ENCODE data around the gene GRIN2C.
"Not testable (repeated sequence)": the region's sequence is repeated elsewhere in the genome, so short reads cannot be mapped to it uniquely, and the experiment has no call there.

Gene GRIN2C
- total RNA-seq = 0 to 0.20 (median 0.02) reads per million in 18 experiments

DNA sequence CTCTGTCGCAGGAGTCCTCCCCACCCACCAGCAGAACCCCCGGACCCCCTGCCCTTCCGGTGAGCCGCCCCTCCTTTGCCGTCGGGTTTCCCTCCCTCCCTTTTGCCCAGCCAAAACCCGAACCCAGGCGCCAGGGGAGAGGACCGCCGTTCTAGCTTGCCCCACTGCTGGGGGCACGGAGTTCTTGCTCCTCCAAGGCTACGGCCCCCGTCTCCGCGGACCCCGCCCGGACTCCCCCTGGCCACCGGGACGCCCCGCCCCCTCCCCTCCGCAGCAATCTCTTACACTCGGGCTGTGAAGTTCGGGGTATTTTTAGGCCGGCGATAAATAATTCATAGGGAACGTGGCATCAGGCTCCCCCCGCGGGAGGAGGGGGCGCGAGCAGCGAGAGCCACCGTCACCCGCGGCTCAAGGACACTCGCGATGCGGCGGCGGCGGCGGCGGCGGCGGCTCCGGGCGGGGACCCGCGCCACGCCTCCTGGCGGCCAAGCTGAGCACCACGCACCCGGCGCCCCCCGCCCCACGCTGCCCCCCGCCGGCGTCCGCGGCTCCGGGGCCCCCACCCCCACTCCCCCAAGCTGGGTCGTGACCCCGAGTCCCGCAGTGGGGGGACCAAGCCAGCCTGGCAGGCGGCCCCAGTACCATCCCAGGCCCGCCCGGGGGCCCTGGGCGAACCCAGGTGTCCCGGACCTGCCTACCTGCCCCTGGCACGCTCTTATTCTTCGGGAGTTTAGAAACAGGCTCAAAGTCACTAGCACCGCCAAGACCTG, at the start of gene GRIN2C:
GRIN2C (minus strand) TSS at position 427 of the 770 bp plus-strand sequence. CDS start 4,793 bp downstream, outside the sequence.
- DNase-seq = no peak

DNA sequence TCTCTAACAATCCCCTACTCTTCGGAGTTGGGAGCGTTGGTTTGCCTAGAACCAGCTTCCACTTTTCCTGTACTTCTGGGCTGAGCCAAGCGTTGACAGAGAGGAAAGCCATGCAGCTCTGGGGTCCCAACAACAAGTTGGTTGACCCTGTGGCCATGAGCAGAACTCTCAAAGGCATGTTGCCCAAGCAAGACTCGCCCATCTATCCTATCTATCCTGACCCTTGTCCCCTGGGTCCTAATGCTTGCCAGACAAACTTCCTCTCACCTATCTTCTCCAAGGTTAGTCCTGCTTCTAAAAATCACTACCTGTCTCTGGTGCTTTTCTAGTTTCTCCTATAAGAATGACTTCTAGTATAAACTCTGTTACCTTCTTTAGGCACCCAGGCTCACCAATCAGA, 49.4 kb upstream of the GRIN2C start:
- not testable (repeated sequence) for DNase-seq

DNA sequence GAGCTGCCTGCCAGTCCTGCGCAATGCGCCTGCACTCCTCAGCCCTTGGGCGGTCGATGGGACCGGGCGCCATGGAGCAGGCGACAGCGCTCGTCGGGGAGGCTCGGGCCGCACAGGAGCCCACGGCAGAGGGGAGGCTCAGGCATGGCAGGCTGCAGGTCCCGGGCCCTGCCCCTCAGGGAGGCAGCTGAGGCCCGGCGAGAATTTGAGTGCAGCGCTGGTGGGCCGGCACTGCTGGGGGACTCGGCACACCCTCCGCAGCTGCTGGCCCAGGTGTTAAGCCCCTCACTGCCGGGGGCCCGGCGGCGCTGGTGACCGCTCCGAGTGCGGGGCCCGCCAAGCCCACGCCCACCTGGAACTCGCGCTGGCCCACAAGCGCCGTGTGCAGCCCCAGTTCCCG, 47.3 kb upstream of the GRIN2C start:
- no peak for DNase-seq

DNA sequence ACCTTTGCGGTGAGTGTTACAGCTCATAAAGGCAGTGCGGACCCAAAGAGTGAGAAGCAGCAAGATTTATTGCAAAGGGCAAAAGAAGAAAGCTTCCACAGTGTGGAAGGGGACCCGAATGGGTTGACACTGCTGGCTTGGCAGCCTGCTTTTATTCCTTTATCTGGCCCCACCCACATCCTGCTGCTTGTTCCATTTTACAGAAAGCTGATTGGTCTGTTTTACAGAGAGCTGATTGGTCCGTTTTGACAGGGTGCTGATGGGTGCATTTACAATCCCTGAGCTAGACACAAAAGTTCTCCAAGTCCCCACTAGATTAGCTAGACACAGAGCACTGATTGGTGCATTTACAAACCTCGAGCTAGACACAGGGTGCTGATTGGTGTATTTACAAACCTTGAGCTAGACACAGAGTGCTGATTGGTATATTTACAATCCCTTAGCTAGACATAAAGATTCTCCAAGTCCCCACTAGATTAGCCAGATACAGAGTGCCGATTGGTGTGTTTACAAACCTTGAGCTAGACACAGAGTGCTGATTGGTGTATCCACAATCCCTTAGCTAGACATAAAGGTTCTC, 46.6 kb upstream of the GRIN2C start:
- DNase-seq = not testable (repeated sequence)

DNA sequence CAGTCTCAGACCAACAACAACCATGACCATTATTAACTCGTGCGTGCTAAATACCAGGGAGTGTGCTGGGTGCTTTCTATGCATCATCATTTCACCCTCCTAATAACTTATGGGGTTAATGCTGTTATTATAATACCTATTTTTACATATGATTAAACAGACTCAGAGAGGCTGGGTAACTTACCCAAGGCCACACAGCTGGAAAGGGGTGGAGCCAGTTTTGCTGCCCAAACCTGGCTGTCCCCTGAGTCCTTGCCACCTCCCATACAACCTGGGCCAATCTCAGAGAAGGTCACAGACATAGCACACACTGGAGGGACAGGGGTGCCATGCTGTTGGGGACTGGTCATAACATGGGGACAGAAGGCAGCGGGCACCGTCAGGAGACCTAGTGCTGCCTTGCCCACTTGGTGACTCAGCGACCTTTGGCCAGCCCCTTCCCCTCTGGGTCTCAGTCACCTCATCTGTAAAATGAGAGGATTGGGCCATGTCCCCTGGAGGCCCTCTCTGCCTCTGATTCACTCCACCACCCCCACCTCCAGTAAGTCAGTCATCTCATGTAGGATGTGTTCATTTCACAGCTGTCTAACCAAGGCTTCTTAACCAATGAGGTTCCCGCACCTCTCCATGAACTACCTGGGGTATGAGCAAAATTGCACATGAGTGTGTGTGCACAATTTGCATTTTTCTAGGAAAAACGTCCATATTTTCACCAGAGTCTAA, 45.2 kb upstream of the GRIN2C start:
- no peak for DNase-seq

DNA sequence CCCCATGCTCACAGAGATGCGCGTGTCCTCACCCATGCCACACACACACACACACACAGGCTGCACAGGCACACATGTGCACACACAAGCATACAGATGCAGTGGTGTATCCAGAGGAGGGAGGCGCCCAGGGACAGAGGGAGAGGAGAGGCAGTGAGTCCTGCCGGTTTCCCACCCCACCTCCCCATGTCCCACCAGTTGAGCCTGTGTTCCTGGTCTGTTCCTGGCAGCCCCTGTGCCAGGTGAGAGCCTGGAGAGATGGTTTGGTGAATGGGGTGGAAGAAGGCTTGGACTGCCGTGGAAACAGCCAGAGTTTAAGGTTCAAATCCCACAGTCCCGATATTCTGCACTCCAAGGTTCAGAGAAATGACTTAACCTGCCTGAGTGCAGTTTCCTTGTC, 44.0 kb upstream of the GRIN2C start:
- no peak for DNase-seq

DNA sequence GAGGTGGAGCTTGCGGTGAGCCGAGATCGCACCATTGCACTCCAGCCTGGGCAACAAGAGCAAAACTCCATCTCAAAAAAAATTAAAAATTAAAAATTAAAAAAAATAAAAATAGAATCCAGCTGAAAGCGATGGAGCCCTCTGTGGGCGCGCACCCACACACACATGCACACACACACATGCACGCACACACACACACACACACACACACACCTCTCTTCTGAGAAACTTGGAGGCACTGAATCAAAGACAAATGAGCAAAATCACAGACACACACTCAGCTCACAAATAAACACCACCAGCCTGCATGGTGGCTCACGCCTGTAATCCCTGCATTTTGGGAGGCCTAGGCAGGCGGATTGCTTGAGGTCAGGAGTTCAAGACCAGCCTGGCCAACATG, 43.3 kb upstream of the GRIN2C start:
- no peak for DNase-seq

DNA sequence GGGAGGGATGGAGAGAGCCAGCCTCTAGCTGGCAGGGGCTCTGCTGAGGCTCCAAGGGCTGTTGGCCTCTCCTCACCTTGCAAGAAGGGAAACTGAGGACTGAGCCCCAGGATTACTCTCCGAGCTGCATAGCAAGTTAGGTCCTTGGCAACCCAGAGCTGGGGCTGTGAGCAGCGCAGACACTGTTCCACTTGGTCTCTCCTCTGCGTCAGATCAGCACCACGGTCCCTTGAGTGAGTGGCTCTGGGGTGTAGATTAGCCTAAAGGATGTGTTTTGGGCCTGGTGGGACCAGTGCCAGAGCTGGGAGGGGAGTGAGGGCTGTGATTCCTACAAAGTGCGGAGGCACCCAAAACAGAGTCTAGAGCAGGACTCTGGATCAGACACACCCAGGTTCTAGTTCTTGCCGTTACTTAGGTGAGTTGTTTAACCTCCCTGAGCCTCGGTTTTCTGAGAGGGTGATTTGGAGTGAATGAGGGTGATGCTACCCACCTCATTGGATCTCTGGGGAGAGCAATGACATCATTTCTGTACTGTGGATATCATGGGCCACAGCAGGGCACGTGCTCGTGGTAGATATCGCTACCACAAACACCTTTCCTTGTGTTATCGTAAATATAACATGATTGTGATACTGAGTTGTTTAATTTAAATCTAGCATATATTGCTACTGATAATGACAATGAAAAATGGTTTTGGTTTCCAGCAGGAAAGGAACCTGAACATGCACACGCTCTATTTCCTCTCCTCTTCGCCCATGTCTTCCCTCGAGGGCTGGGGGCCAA, 41.9 kb upstream of the GRIN2C start:
- no peak for DNase-seq

DNA sequence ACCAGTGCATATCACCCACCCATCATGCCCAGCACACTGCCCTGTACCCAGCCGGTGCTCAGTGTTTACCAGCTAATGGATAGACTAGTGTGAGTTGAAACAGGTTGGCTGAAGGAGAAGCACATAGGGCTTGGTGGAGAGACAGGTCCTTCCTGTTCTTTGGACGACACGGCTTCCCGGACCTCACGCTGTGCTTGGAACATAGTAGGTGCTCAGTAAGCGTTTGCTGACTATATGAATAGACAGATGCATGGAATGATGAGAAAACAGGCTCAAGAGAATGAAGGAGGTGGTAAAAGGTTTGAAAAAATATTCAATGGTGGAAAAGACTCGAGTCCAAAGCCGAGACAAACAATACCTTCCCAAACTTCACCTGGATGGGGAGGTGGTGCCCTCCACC, 40.5 kb upstream of the GRIN2C start:
- DNase-seq = no peak

DNA sequence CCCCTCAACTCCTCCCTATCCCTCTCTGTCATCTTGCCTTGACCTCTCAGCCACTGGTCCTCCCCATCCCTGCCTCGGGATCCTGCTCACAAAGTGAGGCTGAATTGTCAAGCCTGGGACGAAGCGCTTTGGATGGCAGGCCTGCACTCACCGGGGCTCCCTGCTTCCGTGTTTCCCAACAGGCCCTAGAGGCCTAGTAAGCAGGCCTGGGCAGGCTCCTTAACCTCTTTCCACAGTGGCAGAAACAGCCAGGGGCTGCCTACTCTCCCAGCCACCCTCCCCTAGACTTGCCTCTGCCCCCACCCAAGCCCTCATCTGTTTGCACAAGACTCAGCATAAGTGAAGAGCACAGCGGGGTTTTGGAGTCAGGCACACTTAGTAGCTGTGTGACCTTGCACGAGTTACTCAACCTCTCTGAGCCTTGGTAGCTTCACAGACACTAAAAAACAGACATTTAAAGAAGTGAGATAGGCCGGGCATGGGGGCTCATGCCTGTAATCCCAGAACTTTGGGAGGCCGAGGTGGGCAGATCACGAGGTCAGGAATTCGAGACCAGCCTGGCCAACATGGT, 38.8 kb upstream of the GRIN2C start:
- no peak for DNase-seq

DNA sequence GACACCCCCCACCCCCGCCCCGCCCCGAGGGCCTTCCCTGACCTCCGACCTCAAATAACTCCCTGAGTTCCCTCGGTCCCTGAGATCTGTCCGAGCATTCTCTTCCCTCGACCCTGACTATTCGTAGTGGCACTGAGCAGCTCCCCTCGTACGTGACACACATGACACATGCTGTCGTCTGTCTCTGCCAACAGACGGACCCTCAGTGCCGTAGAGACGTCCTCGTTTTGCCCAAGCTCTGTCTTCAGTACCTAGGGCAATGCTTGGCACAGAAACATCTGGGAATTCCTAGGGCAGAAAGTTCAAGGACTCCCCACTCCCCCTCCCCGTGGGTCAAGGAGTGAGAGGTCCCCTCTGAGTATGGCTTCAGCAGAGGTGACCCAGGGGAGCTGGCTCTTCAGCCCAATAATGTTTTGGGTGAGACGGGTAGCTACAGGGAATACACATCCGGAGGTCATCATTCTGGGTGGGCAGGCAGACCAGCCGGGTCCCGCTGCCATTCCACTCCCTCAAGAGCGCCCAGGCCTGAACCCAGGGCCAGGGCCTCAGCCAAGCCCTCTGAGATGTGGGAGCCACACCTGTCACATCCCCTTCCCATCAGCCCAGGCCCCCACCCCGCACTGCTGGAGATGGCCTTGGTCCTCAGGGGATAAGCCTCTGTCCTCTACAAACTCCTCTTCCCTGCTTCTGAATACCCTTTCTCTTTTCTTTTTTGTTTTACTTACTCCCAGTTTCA, 34.4 kb upstream of the GRIN2C start:
- no peak for DNase-seq

DNA sequence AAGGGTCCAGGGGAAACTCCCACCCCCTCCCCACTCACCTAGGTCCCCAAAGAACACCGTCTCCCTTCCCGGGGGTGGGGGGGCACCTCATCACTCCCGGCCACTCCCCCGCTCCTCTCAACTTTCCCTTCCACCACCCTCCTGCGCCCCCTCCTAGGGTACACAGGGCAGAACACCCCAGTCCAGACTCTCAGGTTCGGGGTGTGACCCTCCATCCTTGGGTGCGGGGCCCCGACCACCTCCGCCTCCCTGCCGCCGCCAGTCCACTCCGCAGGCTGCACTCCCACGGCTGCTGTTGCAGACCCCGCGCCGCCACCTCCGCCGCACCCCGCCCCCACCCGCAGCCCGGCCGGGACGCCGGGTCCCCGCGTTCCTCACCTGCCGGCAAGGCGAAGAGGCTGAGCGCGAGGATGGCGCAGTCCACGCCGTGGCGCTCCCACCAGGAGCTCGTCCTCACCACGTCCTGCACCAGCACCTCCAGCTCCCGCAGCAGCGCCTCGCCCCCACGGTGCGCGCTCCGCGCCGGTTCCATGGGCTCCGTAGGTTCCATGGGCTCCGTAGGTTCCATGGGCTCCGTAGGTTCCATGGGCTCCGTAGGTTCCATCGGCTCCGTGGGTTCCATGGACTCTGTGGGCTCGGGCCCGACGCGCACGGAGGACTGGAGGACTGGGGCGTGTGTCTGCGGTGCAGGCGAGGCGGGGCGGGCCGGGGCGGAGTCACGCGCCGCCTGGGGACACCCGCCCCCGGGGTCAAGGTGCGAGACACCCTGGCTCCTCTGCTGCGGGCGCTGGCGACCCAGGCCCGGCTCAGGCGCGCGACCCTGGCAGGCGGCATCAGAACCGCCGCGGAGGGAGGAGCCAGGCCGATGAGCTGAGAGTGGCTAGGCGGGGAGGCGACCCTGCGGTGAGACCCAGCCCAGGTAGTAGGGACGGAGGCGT, 33.6 kb upstream of the GRIN2C start, which contains the start of gene FADS6:
FADS6 (minus strand) TSS at position 660 of the 938 bp plus-strand sequence; CDS start at position 622, 38 bp downstream.
- no peak for DNase-seq

DNA sequence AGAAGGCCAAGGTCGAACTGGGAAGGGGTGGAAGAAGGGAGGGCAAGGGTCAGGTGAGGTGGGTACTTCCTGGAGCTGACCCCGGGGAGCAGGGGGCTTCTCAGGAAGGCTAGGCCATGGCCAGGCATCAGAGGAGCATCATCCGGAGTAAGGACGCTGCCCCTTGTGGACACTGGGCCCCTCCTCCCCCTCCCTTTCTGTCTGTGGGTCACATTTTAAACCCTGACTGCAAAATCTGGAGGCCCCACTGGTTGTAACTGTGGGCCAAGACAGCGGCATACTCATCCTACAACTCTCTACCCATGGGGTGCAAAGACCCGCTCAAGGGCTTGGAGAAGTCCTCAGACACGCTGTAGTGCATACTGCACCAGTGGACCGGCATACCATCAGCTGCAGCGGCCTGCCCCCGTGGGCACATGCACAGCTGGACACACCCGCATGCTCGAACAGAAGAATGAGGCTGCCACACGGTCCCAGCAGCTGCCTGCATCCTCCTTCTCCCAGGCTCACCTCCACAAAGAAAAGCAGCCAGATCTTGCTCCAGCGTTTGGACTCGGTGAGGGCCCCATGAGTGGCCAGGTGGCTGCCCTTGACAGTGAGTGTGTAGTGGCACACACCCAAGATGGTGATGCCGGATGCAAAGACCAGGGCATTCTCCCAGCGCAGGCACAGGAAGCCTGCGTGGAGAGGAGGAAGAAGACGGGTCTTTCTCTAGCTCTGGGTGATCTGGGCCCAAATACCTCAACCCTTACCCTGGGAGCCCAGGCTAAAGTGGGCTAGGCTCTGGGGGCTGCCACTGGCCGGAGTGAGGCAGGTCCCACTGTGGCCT, 32.5 kb upstream of the GRIN2C start:
- DNase-seq = no peak

DNA sequence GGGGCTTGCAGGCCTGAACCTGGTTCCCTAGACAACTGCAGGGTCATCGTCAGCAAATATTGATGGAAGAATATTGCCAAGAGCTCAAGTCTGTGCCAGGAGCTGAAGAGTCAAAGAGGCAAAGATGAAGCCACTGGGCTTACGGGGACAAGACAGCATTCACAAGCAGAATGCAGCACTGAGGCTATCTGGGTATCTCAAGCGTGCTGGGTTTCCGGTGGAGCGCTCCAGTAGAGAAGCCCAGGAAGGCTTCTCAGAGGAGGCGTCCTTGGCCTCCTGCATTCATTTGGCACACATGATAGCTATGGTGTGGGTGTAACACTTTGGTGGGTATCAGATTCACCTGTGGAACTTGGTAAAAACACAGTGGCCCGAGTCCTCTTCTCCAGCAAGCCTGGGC, 30.9 kb upstream of the GRIN2C start:
- DNase-seq = no peak

DNA sequence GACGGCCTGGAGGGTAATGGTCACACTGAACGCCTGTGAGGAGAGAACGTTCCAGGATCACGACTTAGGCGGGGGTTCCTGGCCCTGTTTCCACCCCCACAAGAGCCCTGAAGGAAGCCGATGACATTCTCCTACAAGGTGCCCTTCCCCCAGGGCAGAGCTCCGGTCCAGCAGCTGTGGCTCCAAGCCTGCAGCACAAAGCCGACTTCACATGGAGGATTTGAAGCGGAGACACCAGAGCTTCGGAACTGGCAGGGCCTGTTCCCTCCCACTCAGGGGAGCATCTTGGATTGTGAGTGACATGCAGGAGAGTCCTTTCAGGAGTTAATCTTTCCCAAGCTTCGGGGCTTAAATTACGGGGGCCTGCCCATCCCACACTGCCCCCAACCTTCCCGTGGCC, 28.8 kb upstream of the GRIN2C start:
- DNase-seq = no peak

DNA sequence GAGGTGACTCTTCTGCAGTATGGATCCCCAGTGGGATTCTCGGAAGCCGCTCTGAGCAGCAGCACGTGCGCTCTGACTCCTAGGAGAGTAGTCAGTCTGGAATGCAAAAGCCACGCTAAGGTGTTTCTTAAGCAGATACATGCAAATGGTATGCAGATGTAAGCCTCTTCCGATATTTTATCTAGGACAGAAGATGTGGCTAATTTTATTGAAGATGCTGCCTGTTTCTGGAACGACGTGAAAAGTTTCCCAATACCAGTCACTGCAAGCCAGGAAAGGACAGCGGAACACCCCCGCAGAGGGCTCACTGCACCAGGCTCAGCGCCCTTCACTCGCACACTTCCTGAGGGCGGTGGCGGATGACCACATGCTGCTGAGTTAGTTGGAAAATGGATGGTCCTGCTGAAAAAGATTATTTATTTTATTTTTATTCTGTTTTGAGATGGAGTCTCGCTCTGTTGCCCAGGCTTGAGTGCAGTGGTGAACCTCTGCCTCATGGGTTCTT, 23.6 kb upstream of the GRIN2C start:
- DNase-seq = peak; percentile 75 to 82

DNA sequence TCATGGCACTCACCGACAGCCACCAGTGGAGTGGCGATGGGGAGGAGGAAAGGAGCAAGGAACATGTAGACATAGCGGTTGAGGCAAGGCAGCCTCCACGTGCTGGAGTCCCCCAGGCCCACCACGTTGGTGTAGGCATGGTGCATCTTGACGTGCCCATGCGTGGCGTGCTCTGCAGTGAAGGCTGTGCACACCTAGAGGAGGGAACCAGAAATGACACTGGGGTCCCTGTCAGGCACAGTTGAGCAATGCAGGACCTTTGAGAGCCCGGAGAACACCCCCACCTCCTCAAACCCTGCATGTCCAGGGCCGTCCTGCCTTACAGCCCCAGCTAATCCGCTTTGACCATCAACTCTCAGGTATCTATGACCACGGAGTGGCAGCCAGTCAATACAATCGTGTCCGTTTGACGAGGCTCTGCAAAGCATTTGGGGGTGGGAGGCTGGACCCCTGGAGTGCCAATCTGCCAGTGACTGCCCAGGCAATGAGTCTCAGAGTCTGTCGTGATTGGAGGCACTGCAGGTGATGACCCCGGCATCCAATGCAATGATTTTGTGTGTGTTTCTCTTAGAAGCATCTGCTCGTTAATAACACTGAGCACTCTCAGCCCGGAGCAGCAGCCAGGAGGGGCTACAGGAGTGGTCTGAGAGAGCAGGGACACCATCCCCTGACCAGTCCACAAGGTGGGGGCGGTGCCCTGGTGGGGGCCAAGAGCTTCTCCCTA, 23.0 kb upstream of the GRIN2C start:
- DNase-seq = no peak

DNA sequence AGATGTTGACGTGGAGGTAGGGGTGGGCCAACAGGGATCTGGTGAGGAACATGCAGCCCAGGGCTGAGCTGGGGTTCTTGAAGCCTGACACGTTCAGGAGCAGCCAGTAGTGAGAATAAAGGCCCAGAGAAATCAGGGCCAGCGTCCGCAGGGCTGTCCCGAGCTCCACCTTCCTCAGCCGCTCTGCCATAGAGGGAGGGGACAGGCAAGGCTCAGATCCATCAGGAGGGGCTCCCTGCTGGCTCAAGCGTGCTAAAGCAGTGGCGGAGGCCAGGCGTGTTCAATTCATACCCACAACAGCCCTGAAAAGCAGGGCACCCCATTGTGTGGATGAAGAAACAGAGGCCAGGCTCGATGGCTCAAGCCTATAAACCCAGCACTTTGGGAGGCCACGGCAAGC, 21.4 kb upstream of the GRIN2C start:
- no peak for DNase-seq

DNA sequence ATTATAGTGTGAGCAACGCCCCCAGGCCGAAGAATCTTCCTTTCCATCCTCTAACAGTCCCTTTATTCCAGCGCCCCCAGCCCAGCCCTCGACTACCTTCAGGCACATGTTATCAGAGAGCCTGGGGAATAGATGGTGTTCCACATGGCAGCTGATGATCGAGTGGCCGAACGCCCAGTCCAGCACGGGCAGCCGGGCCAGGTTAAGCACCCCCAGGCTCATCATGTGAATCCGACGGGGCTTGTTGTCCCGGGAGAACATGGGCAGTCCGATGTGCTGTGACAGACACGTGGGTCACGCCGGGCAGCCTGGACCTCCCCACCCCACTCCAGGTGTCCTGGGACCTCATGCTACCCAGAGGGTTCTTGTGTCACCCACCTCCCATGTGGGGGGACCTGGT, 19.6 kb upstream of the GRIN2C start:
- no peak for DNase-seq
